Body of pancreas (tissue), 4 donors: ENCODE measurements around the gene MAGEC2. TPM values are rescaled to one million over a fixed set of nuclear protein-coding genes. Genes with fewer than 3 reads are reported as not detected.

Experiments
- ATAC-seq: fragments of 150-250 bp; one replicate; pipeline ENCODE4 v1.9.1; 2016
- DNase-seq, 4 donors: peaks; one replicate each; pipeline ENCODE4 v3.0.0-alpha.2; 2019
- H3K27ac ChIP-seq, 4 donors: fragments of 200-600 bp; sonication (generic); 1 replicate in 3 of 4; 2 replicates in 1 of 4; pipeline versions ENCODE4 v1.5.1 to v1.6.1; 2016 to 2019; ENCODE audit warnings: mild to moderate bottlenecking in 1 of 4, mixed read lengths in 1 of 4, moderate library complexity in 1 of 4
- H3K27me3 ChIP-seq, 2 donors: fragments of 200-600 bp; sonication (generic); one replicate each; pipeline ENCODE4 v1.6.0; 2016; ENCODE audit warnings: mild to moderate bottlenecking in 1 of 2
- H3K36me3 ChIP-seq, 2 donors: fragments of 200-600 bp; sonication (generic); replicated peaks in 1 of 2; 2 replicates each; pipeline ENCODE4 v1.5.1; 2016; ENCODE audit warnings: low read depth in 2 of 2; ENCODE audit not compliant: insufficient read depth in 1 of 2
- H3K4me1 ChIP-seq: fragments of 200-600 bp; sonication (generic); one replicate; pipeline ENCODE4 v1.6.0; 2016
- H3K4me3 ChIP-seq, 2 donors: fragments of 200-600 bp; sonication (generic); 1 replicate in 1 of 2; 2 replicates in 1 of 2; pipeline ENCODE4 v1.5.1; 2016 to 2019
- H3K9me3 ChIP-seq, 3 donors: fragments of 200-600 bp; sonication (generic); 1 replicate in 2 of 3; 2 replicates in 1 of 3; pipeline ENCODE4 v1.5.1; 2016
- CTCF ChIP-seq, 7 experiments: fragments of 450-650 bp in 4 of 7; fragments of 200-600 bp in 3 of 7; sonication (generic) in 3 of 7; IDR thresholded peaks; one replicate each; pipeline ENCODE4 v1.5.1; 2016 to 2019; ENCODE audit warnings: antibody characterized with exemption in 7 of 7
- POLR2A ChIP-seq, 3 donors: fragments of 450-650 bp; IDR thresholded peaks; one replicate each; pipeline ENCODE4 v1.6.1; 2016; ENCODE audit warnings: antibody characterized with exemption in 3 of 3, mild to moderate bottlenecking in 2 of 3
- WGBS, 2 donors: methylation state at CpG; one replicate each; pipeline ENCODE4 v1.1.5; 2017; 5-methylcytosine and 5-hydroxymethylcytosine counted together
- intact Hi-C: fragments of 100-400 bp; cut with DNase I; formaldehyde crosslinking; loops from one replicate; pipeline ENCODE4 v1.15.1; 2023
- total RNA-seq, 2 donors: library from RNA; depleted of rRNA; stranded (reverse); fragments of >200 nt; gene quantifications; one replicate each; pipeline ENCODE4 v1.1.0, GENCODE V29; 2016

MAGEC2 gene, protein sequence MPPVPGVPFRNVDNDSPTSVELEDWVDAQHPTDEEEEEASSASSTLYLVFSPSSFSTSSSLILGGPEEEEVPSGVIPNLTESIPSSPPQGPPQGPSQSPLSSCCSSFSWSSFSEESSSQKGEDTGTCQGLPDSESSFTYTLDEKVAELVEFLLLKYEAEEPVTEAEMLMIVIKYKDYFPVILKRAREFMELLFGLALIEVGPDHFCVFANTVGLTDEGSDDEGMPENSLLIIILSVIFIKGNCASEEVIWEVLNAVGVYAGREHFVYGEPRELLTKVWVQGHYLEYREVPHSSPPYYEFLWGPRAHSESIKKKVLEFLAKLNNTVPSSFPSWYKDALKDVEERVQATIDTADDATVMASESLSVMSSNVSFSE
- not detected for total RNA-seq

DNA sequence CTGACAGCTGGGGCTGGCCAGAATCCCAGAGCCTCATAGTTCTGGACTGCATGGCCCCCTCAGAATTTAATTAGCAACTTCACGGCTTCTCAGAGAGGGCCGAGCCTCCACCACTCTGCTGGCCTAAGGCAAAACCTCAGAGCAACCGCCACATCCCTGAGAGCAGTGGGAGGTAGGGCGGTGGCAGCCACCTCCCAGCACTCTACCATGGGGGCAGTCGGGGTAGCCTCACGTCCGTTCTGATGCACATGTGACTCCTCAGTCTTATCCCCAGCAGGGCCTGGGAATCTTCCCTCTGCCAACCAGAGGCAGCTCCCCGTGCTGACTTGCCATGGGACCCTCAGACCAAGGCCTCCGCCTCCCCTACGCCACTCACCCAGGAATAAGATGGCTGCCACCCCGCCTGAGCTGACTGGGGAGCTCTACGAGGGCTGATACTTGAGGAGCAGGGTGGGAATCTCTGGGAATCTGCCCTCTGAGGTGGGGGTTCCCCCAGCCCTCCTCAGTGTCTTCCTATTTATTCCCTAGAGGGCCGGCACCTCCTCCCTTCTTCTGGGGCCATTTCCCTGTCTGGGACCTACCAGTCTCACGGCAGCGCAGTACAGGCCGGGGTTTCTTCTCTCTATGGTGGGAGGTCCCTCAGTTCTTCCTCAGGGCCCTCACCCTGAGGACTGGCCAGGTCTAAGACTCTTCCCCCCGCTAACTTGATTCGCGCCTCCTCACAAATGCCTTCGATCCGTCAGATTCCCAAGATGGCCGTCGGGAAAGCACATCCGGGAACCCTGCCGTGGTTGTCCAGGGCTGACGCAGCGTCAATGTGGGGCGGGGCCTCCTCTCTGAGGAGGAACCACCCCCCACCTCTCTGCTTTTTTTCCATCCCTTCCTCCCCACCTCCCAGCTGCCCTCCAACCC, at the start of gene MAGEC2:
TSS of gene MAGEC2 (minus strand) at position 769 of the 912 bp plus-strand sequence. CDS start 1,303 bp downstream, outside the sequence.
- Histone ChIP-seq H3K4me1 (no peaks in the 10 kb centered on the region), H3K36me3 (no peaks in the 10 kb centered on the region), H3K27me3 (no peaks in the 10 kb centered on the region), H3K4me3 (no peak within 1 kb of the TSS), H3K27ac (no peak within 1 kb of the TSS), H3K9me3 (no peaks in the 10 kb centered on the region)
- TF ChIP-seq CTCF (IDR thresholded peaks at IDR 0.05): no peak
- no peak for TF ChIP-seq POLR2A (IDR thresholded peaks at IDR 0.05)
- DNase-seq (no peak), ATAC-seq (no peak)
- 82 to 95% methylated on average over 12 to 15 of the region's 28 CpGs for WGBS, 2 donors
- intact Hi-C loops: no loop called here

DNA sequence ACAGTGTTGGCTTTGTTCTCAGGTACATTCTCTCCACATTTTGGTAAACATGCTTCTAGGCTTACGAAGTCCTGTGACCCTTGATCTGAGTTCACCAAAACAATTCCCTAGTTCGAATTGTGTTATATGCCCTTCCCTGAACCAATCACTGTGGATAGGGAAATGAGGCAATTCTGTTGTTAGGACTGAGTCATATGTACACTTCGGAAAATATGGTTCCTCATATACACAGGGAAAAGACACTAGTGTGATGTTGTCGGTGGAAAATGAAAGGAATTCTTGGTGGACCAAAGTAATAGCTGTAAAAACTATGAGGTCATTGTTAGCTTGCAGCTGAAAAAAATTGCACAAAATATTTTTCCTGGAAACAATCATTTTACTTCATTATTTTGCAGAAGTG, 46.6 kb upstream of the MAGEC2 start:
- no peaks in the 10 kb centered on the region for H3K27me3 ChIP-seq
- no peaks in the 10 kb centered on the region for H3K9me3 ChIP-seq
- DNase-seq (no peak), ATAC-seq (no peak)
- intact Hi-C loops: no loop called here
- no peak overlapping the region for H3K4me3 ChIP-seq
- 60 to 65% methylated on average over 4 of the region's 4 CpGs for WGBS, 2 donors
- no peaks in the 10 kb centered on the region for H3K4me1 ChIP-seq
- H3K27ac ChIP-seq: no peak overlapping the region
- no peak for TF ChIP-seq CTCF (IDR thresholded peaks at IDR 0.05)
- H3K36me3 ChIP-seq: no peaks in the 10 kb centered on the region

- Histone ChIP-seq H3K4me3 (no peak overlapping the region), H3K27ac (no peak overlapping the region), H3K36me3 (no peaks in the 10 kb centered on the region), H3K27me3 (no peaks in the 10 kb centered on the region), H3K4me1 (no peaks in the 10 kb centered on the region), H3K9me3 (no peaks in the 10 kb centered on the region)
- DNase-seq (no peak), ATAC-seq (no peak)
- whole genome bisulfite sequencing, 2 donors: 66 to 77% methylated on average over 4 of the region's 4 CpGs
- no peak for TF ChIP-seq POLR2A (IDR thresholded peaks at IDR 0.05)
- no peak for TF ChIP-seq CTCF (IDR thresholded peaks at IDR 0.05)
- intact Hi-C loops: no loop called here
Measured at GRCh38 chrX:142251202-142251601, 46.1 kb upstream of the MAGEC2 start.

DNA sequence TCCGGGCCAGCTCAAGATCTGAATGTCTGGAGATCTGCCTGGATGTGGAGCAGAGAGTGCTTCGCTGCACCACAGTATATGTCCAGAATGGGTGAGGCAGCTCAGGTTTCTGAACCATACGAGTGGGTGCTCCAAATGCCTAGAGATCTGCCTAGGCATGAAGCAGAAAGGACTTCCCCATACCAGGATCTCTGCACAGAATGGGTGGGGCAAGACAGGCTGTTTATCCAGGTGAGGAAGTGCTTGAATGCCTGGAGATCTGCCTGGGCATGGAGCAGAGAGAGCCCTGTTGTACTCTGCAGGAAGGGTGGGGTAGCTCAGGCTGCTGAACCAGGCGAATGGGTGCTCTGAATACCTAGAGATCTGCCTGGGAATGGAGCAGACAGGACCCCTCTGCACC, 45.4 kb upstream of the MAGEC2 start:
- no peak for DNase-seq

More for the DNA sequence above, 45.4 kb upstream of the MAGEC2 start:
- ATAC-seq: no peak
- Histone ChIP-seq H3K36me3 (no peaks in the 10 kb centered on the region), H3K27me3 (no peaks in the 10 kb centered on the region), H3K4me1 (no peaks in the 10 kb centered on the region), H3K27ac (no peak overlapping the region), H3K4me3 (no peak overlapping the region), H3K9me3 (no peaks in the 10 kb centered on the region)
- TF ChIP-seq POLR2A (IDR thresholded peaks at IDR 0.05) (no peak), CTCF (IDR thresholded peaks at IDR 0.05) (no peak)
- 53% methylated on average over 4 of the region's 4 CpGs; no CpG with 5 or more reads in 1 of the 2 donors for WGBS, 2 donors
- intact Hi-C loops: no loop called here
